ENCODE data around the gene SOX9.

The SOX9 gene

DNA sequence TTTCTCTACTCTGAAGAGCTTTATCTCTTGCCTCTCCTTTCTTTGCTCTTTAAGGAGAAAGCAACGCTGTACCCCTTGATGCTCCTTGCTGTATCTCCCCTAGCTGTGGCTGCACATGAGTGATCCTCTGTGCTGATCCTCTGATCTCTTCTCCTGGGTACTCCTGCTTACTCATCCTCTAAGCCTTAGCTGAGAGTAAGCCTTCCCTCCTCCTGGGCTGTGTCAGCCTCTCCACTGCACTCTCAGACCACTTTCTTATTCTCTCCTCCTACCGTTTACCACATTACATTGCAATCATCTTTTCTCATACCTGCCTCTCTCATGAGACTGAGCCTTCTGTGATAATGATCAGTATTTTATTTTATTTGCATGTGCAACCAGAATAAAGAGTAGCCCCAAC, 25.1 kb downstream of the SOX9 start:
- Histone ChIP-seq H3K36me3 (ENCODE audit: control insufficient read depth in 1 of 2, insufficient read depth in 2 of 2, low read length in 2 of 2) (no peaks in the 10 kb centered on the region), H3K9me3 (ENCODE audit: control insufficient read depth in 1 of 2, low read length in 2 of 2) (no peaks in the 10 kb centered on the region), H3K27me3 (ENCODE audit: low read depth, low read length) (no peaks in the 10 kb centered on the region), H3K27ac (ENCODE audit: low read length) (no peak overlapping the region), H3K4me1 (ENCODE audit: control insufficient read depth in 1 of 2, insufficient read depth in 2 of 2, low read length in 2 of 2) (no peaks in the 10 kb centered on the region), H3K4me3 (ENCODE audit: low read depth in 1 of 2, low read length in 2 of 2) (no peak overlapping the region)

DNA sequence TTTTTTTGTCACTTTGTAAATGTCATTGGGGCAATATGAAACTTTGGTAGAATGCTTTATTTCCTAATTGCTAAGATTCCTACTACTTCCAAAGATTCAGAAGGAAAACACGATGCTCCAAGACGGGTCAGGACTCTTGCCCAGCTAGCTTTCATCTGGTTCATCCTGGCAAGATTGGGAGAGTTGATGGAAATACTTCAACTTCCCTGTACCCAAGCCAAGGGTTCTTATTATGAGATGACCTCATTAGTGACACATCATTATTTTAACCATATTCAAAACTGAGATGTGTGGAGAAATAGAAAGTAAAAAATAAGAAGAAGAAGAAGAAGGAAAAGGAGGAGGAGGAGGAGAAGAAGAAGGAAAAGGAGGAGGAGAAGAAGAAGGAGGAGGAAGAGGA, 25.6 kb downstream of the SOX9 start:
- H3K27ac ChIP-seq (ENCODE audit: low read length) = no peak overlapping the region
- H3K27me3 ChIP-seq (ENCODE audit: low read depth, low read length) = no peaks in the 10 kb centered on the region
- H3K4me1 ChIP-seq (ENCODE audit: control insufficient read depth in 1 of 2, insufficient read depth in 2 of 2, low read length in 2 of 2) = no peaks in the 10 kb centered on the region
- no peaks in the 10 kb centered on the region for H3K36me3 ChIP-seq (ENCODE audit: control insufficient read depth in 1 of 2, insufficient read depth in 2 of 2, low read length in 2 of 2)
- H3K9me3 ChIP-seq (ENCODE audit: control insufficient read depth in 1 of 2, low read length in 2 of 2) = no peaks in the 10 kb centered on the region
- H3K4me3 ChIP-seq (ENCODE audit: low read depth in 1 of 2, low read length in 2 of 2) = no peak overlapping the region

DNA sequence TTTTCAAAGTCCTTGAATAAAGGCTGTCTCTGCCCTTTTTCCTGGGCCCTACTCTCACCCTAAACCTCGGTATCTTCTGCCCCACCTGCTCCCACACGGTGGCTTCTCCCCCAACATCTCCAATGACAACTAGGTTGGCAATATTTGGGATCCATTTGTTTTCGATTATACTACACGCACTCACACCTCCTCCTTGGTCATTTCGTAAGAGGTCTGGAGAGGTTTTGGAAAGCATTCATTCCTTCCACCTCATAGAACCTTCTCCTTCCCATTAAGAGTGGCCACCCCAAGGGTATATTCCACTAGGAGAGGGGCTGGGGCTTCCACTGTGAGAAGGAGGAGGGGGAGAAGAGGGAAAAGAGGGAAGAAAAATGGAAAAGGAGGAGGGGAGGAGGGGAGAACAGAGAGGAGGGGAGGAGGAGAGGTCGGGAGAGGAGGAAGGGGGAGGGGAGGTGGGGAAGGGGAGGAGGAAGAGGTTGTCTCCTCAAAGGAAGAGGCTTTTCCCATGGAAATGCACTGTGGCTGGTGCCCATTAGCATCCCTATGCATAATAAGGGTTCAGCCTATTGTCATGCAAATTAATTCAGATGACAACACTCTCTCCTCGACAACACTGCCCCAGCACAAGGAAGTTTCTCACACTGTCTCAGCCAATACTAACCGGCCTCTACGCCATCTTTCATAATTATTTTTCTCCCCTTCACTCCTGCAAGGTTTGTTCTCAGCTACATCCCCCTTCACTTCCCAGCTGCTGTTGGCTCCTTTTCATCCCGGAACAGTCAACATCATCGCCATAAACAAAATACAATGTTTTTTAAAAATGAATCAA, 30.0 kb downstream of the SOX9 start:
- Histone ChIP-seq H3K27ac (ENCODE audit: low read length) (no peak overlapping the region), H3K4me3 (ENCODE audit: low read depth in 1 of 2, low read length in 2 of 2) (no peak overlapping the region), H3K4me1 (ENCODE audit: control insufficient read depth in 1 of 2, insufficient read depth in 2 of 2, low read length in 2 of 2) (peaks cover 0 to 11% of the 10 kb centered on the region in 2 donors), H3K36me3 (ENCODE audit: control insufficient read depth in 1 of 2, insufficient read depth in 2 of 2, low read length in 2 of 2) (no peaks in the 10 kb centered on the region), H3K9me3 (ENCODE audit: control insufficient read depth in 1 of 2, low read length in 2 of 2) (no peaks in the 10 kb centered on the region), H3K27me3 (ENCODE audit: low read depth, low read length) (no peaks in the 10 kb centered on the region)

DNA sequence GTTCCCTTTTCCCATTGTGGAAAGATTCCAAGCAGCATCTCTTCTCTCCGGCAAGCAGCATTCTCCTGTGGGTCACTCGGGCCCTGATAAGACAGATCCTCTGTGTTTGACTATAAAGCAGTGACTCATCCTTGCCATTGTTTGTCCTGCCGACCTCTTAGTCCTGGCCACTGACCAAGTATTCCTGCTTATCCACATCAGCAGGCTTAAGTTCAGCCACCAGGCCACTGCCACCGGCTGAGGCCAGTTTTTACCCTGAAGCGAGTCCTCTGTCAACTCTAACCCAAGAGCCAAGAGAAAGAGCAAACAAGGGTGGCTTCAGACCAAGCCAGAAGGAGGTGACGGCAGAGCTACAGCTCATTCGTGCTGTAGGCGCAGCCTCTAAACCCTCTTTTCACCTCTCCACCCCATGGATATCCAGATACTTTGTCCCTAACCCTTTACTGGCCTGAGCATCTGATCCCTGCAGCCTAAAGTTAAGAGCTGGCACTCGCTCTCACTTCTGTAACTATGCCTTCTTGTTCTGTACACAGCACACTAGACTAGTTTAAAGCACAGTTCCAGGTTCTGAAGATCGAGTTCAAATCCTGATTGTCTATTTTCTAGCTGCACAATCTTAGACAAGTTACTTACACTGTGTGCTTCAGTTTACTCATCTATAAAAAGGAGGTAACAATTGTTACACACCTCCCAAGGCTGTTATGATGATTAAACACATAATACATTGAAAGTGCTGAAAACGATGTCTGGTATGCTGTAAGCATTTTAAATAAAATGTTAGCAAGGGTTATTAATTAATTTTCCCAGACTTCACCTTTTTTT, 31.0 kb downstream of the SOX9 start:
- H3K27me3 ChIP-seq (ENCODE audit: low read depth, low read length) = no peaks in the 10 kb centered on the region
- H3K36me3 ChIP-seq (ENCODE audit: control insufficient read depth in 1 of 2, insufficient read depth in 2 of 2, low read length in 2 of 2) = no peaks in the 10 kb centered on the region
- H3K4me1 ChIP-seq (ENCODE audit: control insufficient read depth in 1 of 2, insufficient read depth in 2 of 2, low read length in 2 of 2) = peaks cover 0 to 11% of the 10 kb centered on the region in 2 donors
- H3K4me3 ChIP-seq (ENCODE audit: low read depth in 1 of 2, low read length in 2 of 2) = no peak overlapping the region
- no peak overlapping the region for H3K27ac ChIP-seq (ENCODE audit: low read length)
- H3K9me3 ChIP-seq (ENCODE audit: control insufficient read depth in 1 of 2, low read length in 2 of 2) = no peaks in the 10 kb centered on the region

DNA sequence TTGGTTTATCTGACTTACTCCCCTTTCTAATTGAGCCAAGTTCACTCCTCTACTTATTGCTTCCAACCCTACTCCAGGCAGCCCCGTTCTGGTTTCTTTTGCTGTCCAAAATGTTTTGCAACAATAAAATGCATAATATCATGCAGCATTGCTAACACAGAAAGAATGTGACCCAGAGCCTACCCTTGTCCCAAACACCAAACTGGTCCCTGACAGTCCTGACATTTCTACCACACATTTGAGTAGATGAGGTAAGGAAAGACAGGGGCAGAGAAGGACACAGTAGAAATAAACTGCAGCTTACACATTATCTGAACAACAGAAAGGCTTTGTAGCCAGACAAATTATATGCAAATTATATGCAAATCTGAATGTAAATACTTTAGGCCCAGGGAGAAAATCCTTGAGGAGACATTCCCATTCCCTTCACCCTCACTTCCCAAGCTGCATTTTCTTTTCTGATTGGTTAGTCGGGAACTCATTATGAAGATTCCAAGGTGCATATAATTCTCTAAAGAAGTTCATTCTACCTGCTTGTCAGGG, 31.6 kb downstream of the SOX9 start:
- H3K4me1 ChIP-seq (ENCODE audit: control insufficient read depth in 1 of 2, insufficient read depth in 2 of 2, low read length in 2 of 2) = peaks cover 0 to 11% of the 10 kb centered on the region in 2 donors
- H3K27ac ChIP-seq (ENCODE audit: low read length) = no peak overlapping the region
- no peaks in the 10 kb centered on the region for H3K9me3 ChIP-seq (ENCODE audit: control insufficient read depth in 1 of 2, low read length in 2 of 2)
- H3K27me3 ChIP-seq (ENCODE audit: low read depth, low read length) = no peaks in the 10 kb centered on the region
- H3K36me3 ChIP-seq (ENCODE audit: control insufficient read depth in 1 of 2, insufficient read depth in 2 of 2, low read length in 2 of 2) = no peaks in the 10 kb centered on the region
- no peak overlapping the region for H3K4me3 ChIP-seq (ENCODE audit: low read depth in 1 of 2, low read length in 2 of 2)

DNA sequence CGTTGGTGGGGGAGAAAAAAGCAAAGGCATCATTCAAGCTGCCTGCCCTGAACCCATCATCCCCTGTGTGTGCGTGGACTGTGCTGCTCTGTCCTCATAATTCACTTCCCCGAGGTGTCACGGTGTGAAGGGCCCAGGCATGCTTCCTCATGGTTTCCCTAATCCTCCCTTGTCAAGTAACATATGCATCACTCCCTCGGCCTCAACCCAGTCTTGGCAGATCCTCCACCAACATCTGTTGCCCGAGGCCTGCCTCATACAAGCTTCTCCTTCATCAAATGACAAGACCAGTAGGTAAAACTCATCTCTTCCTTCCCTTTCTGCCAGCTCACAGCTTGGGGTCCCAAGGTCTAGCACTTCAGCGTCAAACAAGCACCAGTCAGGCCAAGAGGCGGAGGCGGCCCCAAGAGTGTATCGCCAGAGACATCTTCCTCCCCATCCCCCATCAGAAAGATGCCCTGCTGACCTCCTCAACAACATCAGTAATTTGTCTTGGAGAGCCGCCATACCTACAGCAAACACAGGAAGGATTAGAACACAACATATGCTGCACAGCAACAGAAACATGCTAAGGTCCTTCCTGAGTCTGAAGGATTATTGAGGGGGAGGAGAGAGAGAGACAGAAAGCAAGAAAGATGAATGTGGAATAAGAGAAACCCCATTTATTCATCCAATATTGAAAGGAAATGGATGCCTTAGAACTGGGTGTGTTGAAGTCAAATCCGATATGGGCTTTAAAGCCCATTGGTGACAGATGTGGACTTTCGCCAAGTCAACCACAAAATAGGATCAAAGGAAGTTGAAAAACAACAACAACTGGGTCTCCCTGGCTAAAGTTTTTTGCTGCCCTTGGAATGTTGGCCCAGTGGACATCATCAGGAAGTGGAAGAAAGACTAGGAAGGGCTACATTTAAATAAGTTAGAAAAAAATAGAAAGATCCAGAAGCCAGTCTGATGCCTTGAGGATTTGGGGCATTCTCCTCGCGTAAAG, 38.4 kb downstream of the SOX9 start:
- Histone ChIP-seq H3K4me1 (ENCODE audit: control insufficient read depth in 1 of 2, insufficient read depth in 2 of 2, low read length in 2 of 2) (no peaks in the 10 kb centered on the region), H3K36me3 (ENCODE audit: control insufficient read depth in 1 of 2, insufficient read depth in 2 of 2, low read length in 2 of 2) (no peaks in the 10 kb centered on the region), H3K27ac (ENCODE audit: low read length) (no peak overlapping the region), H3K27me3 (ENCODE audit: low read depth, low read length) (no peaks in the 10 kb centered on the region), H3K4me3 (ENCODE audit: low read depth in 1 of 2, low read length in 2 of 2) (no peak overlapping the region), H3K9me3 (ENCODE audit: control insufficient read depth in 1 of 2, low read length in 2 of 2) (no peaks in the 10 kb centered on the region)

DNA sequence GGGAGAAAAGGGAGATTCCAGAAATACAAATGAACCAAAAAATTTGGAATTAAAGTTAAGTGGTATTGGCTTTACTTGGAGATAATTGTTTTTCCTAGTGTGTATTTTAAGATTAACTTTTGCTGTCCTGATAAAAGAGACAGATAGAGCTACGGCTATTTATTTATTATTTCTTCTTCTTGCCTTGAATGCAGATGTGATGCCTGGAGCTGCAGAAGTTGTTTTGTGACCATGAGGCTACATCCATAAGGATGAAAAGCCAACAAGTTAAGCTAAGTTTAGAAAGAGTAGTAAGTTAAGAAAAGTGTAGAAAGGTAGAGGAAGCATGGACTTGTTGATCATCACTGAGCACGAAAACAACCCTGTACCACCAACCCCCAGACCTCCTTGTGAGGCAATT, 41.7 kb downstream of the SOX9 start:
- Histone ChIP-seq H3K27ac (ENCODE audit: low read length) (no peak overlapping the region), H3K9me3 (ENCODE audit: control insufficient read depth in 1 of 2, low read length in 2 of 2) (no peaks in the 10 kb centered on the region), H3K4me1 (ENCODE audit: control insufficient read depth in 1 of 2, insufficient read depth in 2 of 2, low read length in 2 of 2) (no peaks in the 10 kb centered on the region), H3K27me3 (ENCODE audit: low read depth, low read length) (no peaks in the 10 kb centered on the region), H3K4me3 (ENCODE audit: low read depth in 1 of 2, low read length in 2 of 2) (no peak overlapping the region), H3K36me3 (ENCODE audit: control insufficient read depth in 1 of 2, insufficient read depth in 2 of 2, low read length in 2 of 2) (no peaks in the 10 kb centered on the region)

DNA sequence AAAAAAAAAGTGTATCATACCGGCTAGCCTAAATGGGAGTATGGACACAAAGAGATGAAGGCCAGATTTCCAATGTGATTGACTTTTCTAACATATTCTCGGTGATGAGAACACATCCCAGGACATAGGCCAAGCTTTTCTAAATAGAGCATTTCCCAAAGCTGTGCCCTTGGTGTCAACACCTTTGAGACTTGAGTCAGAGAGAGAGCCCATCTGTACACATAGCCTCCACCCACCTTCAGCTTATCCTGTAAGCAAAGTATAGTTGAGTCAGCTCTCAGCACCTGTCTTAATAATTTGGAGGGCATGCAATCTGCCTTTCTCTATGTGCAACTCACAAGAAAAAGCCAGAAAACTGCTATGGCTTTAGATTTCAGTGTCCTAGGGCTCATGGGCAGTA, 42.7 kb downstream of the SOX9 start:
- H3K4me3 ChIP-seq (ENCODE audit: low read depth in 1 of 2, low read length in 2 of 2) = no peak overlapping the region
- no peaks in the 10 kb centered on the region for H3K36me3 ChIP-seq (ENCODE audit: control insufficient read depth in 1 of 2, insufficient read depth in 2 of 2, low read length in 2 of 2)
- no peaks in the 10 kb centered on the region for H3K9me3 ChIP-seq (ENCODE audit: control insufficient read depth in 1 of 2, low read length in 2 of 2)
- H3K27me3 ChIP-seq (ENCODE audit: low read depth, low read length) = no peaks in the 10 kb centered on the region
- no peaks in the 10 kb centered on the region for H3K4me1 ChIP-seq (ENCODE audit: control insufficient read depth in 1 of 2, insufficient read depth in 2 of 2, low read length in 2 of 2)
- H3K27ac ChIP-seq (ENCODE audit: low read length) = no peak overlapping the region

DNA sequence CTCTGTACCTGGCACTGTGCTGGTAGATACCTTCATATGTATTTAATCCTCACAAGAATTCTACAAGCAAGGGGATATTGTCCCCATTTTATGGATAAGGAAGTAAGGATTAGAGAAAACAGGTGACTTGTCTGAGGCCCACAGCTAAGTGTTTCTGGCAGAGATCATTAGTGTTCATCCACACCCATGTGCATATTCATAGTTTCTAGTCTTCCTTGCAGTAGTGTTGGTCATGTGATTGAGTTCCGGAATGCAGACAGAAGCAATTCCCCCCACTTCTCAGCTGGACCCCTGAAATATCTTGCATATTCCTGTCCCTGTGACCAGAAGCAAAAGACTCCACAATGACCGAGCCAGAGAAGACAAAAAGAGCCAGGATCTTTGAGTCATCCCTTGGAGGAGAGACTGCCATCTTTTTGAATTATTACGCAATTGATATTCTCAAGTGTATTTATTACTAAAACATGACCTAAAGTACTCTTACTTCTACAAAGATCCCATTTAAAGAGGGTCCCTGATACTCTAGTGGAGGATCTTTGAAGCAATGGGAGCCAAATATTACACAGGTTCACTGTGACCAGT, 43.4 kb downstream of the SOX9 start:
- no peaks in the 10 kb centered on the region for H3K27me3 ChIP-seq (ENCODE audit: low read depth, low read length)
- no peaks in the 10 kb centered on the region for H3K4me1 ChIP-seq (ENCODE audit: control insufficient read depth in 1 of 2, insufficient read depth in 2 of 2, low read length in 2 of 2)
- H3K27ac ChIP-seq (ENCODE audit: low read length) = no peak overlapping the region
- no peak overlapping the region for H3K4me3 ChIP-seq (ENCODE audit: low read depth in 1 of 2, low read length in 2 of 2)
- no peaks in the 10 kb centered on the region for H3K36me3 ChIP-seq (ENCODE audit: control insufficient read depth in 1 of 2, insufficient read depth in 2 of 2, low read length in 2 of 2)
- no peaks in the 10 kb centered on the region for H3K9me3 ChIP-seq (ENCODE audit: control insufficient read depth in 1 of 2, low read length in 2 of 2)

DNA sequence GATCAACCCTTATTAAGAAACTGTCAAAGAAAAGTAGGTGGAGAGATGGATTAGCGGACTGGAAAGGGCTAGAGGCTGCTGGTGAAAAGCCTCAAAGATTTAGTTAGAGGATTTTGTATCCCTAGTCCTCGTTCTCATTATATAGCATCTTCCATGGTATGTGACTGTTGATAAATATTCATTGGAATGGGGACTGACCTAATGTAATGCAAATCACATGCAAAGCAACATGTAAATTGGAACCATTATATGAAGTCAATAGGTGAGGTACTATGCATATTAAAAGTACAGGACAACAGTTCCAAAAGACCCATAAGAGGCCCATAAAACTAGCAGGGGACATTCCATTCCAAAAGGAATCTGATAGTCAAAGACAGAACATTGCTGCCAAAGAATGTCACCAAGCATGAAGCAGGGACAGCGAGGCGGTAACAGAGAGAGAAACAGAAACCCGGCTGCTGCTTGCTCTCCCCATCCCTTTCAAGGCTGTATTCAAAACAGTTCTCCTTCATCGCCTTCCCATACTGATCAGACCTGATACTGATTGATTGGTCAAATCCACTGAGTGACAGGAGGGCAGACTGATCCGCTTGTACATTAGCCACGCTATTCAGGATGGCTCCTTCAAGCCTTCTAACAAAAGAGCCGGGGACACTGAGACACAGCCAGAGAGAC, 44.5 kb downstream of the SOX9 start:
- no peaks in the 10 kb centered on the region for H3K36me3 ChIP-seq (ENCODE audit: control insufficient read depth in 1 of 2, insufficient read depth in 2 of 2, low read length in 2 of 2)
- H3K4me1 ChIP-seq (ENCODE audit: control insufficient read depth in 1 of 2, insufficient read depth in 2 of 2, low read length in 2 of 2) = no peaks in the 10 kb centered on the region
- no peak overlapping the region for H3K4me3 ChIP-seq (ENCODE audit: low read depth in 1 of 2, low read length in 2 of 2)
- H3K27me3 ChIP-seq (ENCODE audit: low read depth, low read length) = no peaks in the 10 kb centered on the region
- no peaks in the 10 kb centered on the region for H3K9me3 ChIP-seq (ENCODE audit: control insufficient read depth in 1 of 2, low read length in 2 of 2)
- no peak overlapping the region for H3K27ac ChIP-seq (ENCODE audit: low read length)

Measured in muscle layer of duodenum (tissue), 2 donors.